Measurements from ENCODE around the gene SF3B1. TPM values are rescaled to one million over a fixed set of nuclear protein-coding genes. Genes with fewer than 3 reads are reported as not detected.

SF3B1 gene
- total and polyA plus RNA-seq, 2 of the 13 experiments (the other 11 are each of a cell fraction or from before 2014, with no cell fraction given) = 387 to 750 TPM

DNA sequence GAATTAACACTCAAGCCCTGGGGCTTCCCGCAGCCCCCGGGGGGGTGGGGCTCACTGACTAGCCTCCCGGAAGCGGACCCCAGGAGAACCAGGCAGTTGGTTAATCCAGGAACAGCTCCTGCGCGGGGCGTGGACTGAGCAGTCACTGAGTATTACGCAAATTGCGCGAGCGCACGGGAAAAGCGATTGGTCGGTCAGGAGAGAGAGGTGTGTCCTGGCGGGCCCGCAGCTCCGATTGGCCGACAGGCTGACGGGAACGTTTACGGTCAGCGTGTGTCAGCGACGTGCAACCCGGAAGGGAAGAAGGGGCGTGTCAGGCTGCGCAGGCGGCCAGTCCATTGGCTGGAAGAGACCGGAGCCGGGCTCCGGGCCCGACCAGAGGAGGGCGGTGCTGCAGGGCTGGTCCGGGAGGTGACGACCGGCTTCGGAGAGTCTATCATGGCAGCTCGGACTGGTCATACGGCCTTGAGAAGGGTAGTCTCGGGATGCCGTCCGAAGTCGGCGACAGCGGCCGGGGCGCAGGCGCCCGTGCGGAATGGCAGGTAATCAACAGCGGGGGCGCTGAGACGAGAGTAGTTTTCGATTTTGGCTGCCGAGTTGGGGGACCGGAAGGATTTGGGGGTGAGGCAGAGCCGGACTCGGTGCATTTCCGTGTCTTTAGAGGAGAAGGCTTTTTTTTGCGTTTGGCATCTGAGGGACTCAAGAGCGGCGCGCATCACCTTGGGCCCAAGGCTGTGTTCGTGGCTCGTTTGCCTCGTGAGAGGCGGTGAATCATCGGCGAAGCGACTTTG lies 18.5 kb upstream of the SF3B1 start, which contains the start of gene COQ10B (continued):
- TF ChIP-seq, protein P1, sequence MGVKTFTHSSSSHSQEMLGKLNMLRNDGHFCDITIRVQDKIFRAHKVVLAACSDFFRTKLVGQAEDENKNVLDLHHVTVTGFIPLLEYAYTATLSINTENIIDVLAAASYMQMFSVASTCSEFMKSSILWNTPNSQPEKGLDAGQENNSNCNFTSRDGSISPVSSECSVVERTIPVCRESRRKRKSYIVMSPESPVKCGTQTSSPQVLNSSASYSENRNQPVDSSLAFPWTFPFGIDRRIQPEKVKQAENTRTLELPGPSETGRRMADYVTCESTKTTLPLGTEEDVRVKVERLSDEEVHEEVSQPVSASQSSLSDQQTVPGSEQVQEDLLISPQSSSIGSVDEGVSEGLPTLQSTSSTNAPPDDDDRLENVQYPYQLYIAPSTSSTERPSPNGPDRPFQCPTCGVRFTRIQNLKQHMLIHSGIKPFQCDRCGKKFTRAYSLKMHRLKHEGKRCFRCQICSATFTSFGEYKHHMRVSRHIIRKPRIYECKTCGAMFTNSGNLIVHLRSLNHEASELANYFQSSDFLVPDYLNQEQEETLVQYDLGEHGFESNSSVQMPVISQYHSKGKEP (CRISPR knock-in tag; IDR thresholded peaks at IDR 0.05) = no peak
- TF ChIP-seq ZNF562 (CRISPR knock-in tag; IDR thresholded peaks at IDR 0.05; ENCODE audit: borderline replicate concordance) (no peak), CCDC6 (CRISPR knock-in tag; IDR thresholded peaks at IDR 0.05) (peak; percentile 60; the same call in 1 of the 2 replicates), FOXO4 (CRISPR knock-in tag; conservative IDR thresholded peaks at IDR 0.05) (0 out of 2 replicates have a peak, but pooled peaks have one; percentile 88), AHDC1 (CRISPR knock-in tag; IDR thresholded peaks at IDR 0.05; ENCODE audit: borderline replicate concordance) (0 out of 2 replicates have a peak, but pooled peaks have one; percentile 24), TBL1XR1 (IDR thresholded peaks at IDR 0.05; ENCODE audit: borderline replicate concordance, low read length, partially characterized antibody) (peak; percentile 76), SUZ12 (IDR thresholded peaks at IDR 0.05; ENCODE audit: low read depth, low read length) (no peak), SRF (IDR thresholded peaks at IDR 0.05; ENCODE audit: low read depth, low read length) (peak; percentile 16; the same call in 1 of the 2 replicates), PITX1 (CRISPR knock-in tag; IDR thresholded peaks at IDR 0.05) (peak; percentile 95), ZBTB49 (CRISPR knock-in tag; IDR thresholded peaks at IDR 0.05; ENCODE audit: borderline replicate concordance) (0 out of 2 replicates have a peak, but pooled peaks have one; percentile 19), JARID2 (CRISPR knock-in tag; IDR thresholded peaks at IDR 0.05; ENCODE audit: insufficient replicate concordance) (peak; percentile 3), ZNF629 (CRISPR knock-in tag; conservative IDR thresholded peaks at IDR 0.05) (no peak), MED1 (CRISPR knock-in tag; IDR thresholded peaks at IDR 0.05) (peak; percentile 67), ERF (CRISPR knock-in tag; IDR thresholded peaks at IDR 0.05) (peak; percentile 56), ZNF775 (CRISPR knock-in tag; IDR thresholded peaks at IDR 0.05; ENCODE audit: borderline replicate concordance) (no peak; the same call in 1 of the 2 replicates)
